OCI-LY7 (cell line): ENCODE results near the gene GRIP1. TPM values are rescaled to one million over a fixed set of nuclear protein-coding genes. Genes with fewer than 3 reads are reported as not detected.

ENCODE experiments used
- BruUV-seq: library from RNA; stranded (reverse); fragments of 400-500 nt; replicated peaks from 2 replicates; lab custom pipeline; 2021; lab: Mats Ljungman, UMichigan
- CTCF ChIA-PET: fragments of 300-600 bp; sonication (Branson Sonifier 250); formaldehyde crosslinking; loops from one replicate; lab custom pipeline; 2022; ENCODE audit warnings: antibody characterized with exemption; ENCODE audit not compliant: unreplicated experiment; lab: Charles Lee
- POLR2A ChIA-PET: fragments of 300-600 bp; sonication (Branson Sonifier 250); formaldehyde crosslinking; loops from one replicate; lab custom pipeline; 2022; ENCODE audit warnings: antibody characterized with exemption; lab: Charles Lee
- DNase-seq: peaks from one replicate; pipeline ENCODE4 v3.0.0-alpha.2; 2015; ENCODE audit warnings: low spot score
- H2AFZ ChIP-seq: fragments of 200-600 bp; sonication (generic), shearing (Covaris generic); 2 replicates; pipeline ENCODE4 v1.6.1; 2014; ENCODE audit warnings: mild to moderate bottlenecking, antibody characterized with exemption, low read length, moderate library complexity
- H3K27ac ChIP-seq: fragments of 200-600 bp; sonication (generic); 2 replicates; pipeline ENCODE4 v1.5.1; 2014; ENCODE audit warnings: mixed run types, low read depth, mild to moderate bottlenecking, moderate library complexity, low read length, inconsistent platforms; ENCODE audit not compliant: poor library complexity, severe bottlenecking
- H3K36me3 ChIP-seq: fragments of 200-600 bp; sonication (generic); 2 replicates; pipeline ENCODE4 v1.6.1; 2014; ENCODE audit warnings: mild to moderate bottlenecking, antibody characterized with exemption, low read length, moderate library complexity, mixed read lengths; ENCODE audit not compliant: insufficient read depth
- H3K4me1 ChIP-seq: fragments of 200-600 bp; sonication (generic); 2 replicates; pipeline ENCODE4 v1.5.1; 2014; ENCODE audit warnings: mild to moderate bottlenecking, low read length; ENCODE audit not compliant: insufficient read depth, poor library complexity, severe bottlenecking
- H3K4me2 ChIP-seq: fragments of 200-600 bp; sonication (generic); 2 replicates; pipeline ENCODE4 v1.6.1; 2014; ENCODE audit warnings: mild to moderate bottlenecking, low read length
- H3K4me3 ChIP-seq: fragments of 200-600 bp; sonication (generic); 2 replicates; pipeline ENCODE4 v1.5.1; 2014; ENCODE audit warnings: mild to moderate bottlenecking, low read depth, low read length; ENCODE audit not compliant: poor library complexity, severe bottlenecking
- H3K79me2 ChIP-seq: fragments of 200-600 bp; sonication (generic); 2 replicates; pipeline ENCODE4 v1.6.1; 2016; ENCODE audit warnings: low read depth, mild to moderate bottlenecking, low read length, moderate library complexity, mixed read lengths; ENCODE audit not compliant: insufficient read depth
- H3K9me2 ChIP-seq: fragments of 200-600 bp; sonication (generic); 2 replicates; pipeline ENCODE4 v1.6.1; 2016; ENCODE audit warnings: mild to moderate bottlenecking, low read length, mixed read lengths; ENCODE audit not compliant: insufficient read depth
- H3K9me3 ChIP-seq: fragments of 200-600 bp; sonication (generic); 2 replicates; pipeline ENCODE4 v1.6.1; 2014; ENCODE audit warnings: mild to moderate bottlenecking, mixed run types, low read length, mixed read lengths
- H4K20me1 ChIP-seq: fragments of 200-600 bp; sonication (generic); 2 replicates; pipeline ENCODE4 v1.6.1; 2014; ENCODE audit warnings: mild to moderate bottlenecking, antibody characterized with exemption, low read length, moderate library complexity, mixed read lengths; ENCODE audit not compliant: insufficient read depth
- EZH2phosphoT487 ChIP-seq: fragments of 200-600 bp; sonication (generic); IDR thresholded peaks from 2 replicates; pipeline ENCODE4 v1.6.1; 2018; ENCODE audit warnings: low read depth, borderline replicate concordance, mild to moderate bottlenecking, mixed run types, antibody characterized with exemption, low read length, moderate library complexity, mixed read lengths
- intact Hi-C: fragments of 100-400 bp; cut with micrococcal nuclease; formaldehyde crosslinking; loops from one replicate; pipeline ENCODE4 v1.10.0; 2022; ENCODE audit not compliant: unreplicated experiment
- small RNA-seq: library from RNA; depleted of rRNA; stranded (forward); fragments of <200 nt; gene quantifications from one replicate; pipeline ENCODE3, GENCODE V24; 2014
- total RNA-seq, 2 experiments: library from RNA; depleted of rRNA in 1 of 2; stranded (reverse); fragments of >200 nt in 1 of 2; shearing (Covaris generic) in 1 of 2; gene quantifications; 2 replicates each; pipeline ENCODE4 v1.2.3, GENCODE V29; 2014 to 2022
- TF ChIP-seq, protein P1 (sequence below): fragments of 200-600 bp; sonication (generic); conservative IDR thresholded peaks from 2 replicates; pipeline ENCODE4 v1.5.1; 2014; ENCODE audit warnings: mild to moderate bottlenecking, antibody characterized with exemption, low read length, moderate library complexity, mixed read lengths

GRIP1 gene
- total RNA-seq, 2 experiments from 2014 or later = 4.1 to 7.6 TPM

- intact Hi-C loops = no loop called here
- BruUV-seq = no TSS peak
- no peaks in the 10 kb centered on the region for H3K9me2 ChIP-seq
- H3K36me3 ChIP-seq = no peaks in the 10 kb centered on the region
- H3K4me2 ChIP-seq = no peak overlapping the region
- H3K9me3 ChIP-seq = no peaks in the 10 kb centered on the region
- no peaks in the 10 kb centered on the region; the same call in 1 of the 2 replicates for H3K79me2 ChIP-seq
- no peaks in the 10 kb centered on the region for H4K20me1 ChIP-seq
- no peak for DNase-seq
- POLR2A ChIA-PET = no interaction called here
- no peak overlapping the region for H3K4me3 ChIP-seq
- no peak overlapping the region for H2AFZ ChIP-seq
- CTCF ChIA-PET = no interaction called here
- no peak overlapping the region for H3K27ac ChIP-seq
- H3K4me1 ChIP-seq = peaks cover 13% of the 10 kb centered on the region
- TF ChIP-seq, protein P1, sequence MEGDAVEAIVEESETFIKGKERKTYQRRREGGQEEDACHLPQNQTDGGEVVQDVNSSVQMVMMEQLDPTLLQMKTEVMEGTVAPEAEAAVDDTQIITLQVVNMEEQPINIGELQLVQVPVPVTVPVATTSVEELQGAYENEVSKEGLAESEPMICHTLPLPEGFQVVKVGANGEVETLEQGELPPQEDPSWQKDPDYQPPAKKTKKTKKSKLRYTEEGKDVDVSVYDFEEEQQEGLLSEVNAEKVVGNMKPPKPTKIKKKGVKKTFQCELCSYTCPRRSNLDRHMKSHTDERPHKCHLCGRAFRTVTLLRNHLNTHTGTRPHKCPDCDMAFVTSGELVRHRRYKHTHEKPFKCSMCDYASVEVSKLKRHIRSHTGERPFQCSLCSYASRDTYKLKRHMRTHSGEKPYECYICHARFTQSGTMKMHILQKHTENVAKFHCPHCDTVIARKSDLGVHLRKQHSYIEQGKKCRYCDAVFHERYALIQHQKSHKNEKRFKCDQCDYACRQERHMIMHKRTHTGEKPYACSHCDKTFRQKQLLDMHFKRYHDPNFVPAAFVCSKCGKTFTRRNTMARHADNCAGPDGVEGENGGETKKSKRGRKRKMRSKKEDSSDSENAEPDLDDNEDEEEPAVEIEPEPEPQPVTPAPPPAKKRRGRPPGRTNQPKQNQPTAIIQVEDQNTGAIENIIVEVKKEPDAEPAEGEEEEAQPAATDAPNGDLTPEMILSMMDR = no peak
- no peak for TF ChIP-seq EZH2phosphoT487
Observed at GRCh38 chr12:66297923-66298322, 381.0 kb downstream of the GRIP1 start.

Small RNA genes lying within 50 kb of the gene (small RNA-seq; reads per million reads assigned to genes)
- gene OSBPL9P5 = not detected
